Transverse colon (tissue), 4 donors: ENCODE results near the gene PHACTR2. TPM values are rescaled to one million over a fixed set of nuclear protein-coding genes. Genes with fewer than 3 reads are reported as not detected.
"Not testable (repeated sequence)": the region's sequence is repeated elsewhere in the genome, so short reads cannot be mapped to it uniquely, and the experiment has no call there.

Experiments
- DNase-seq: peaks from one replicate; pipeline ENCODE4 v3.0.0-alpha.2; 2019
- H3K27ac ChIP-seq, 4 donors: fragments of 200-600 bp; sonication (generic); 2 replicates each; pipeline ENCODE4 v1.5.1; 2016 to 2018; ENCODE audit warnings: inconsistent platforms in 4 of 4
- H3K27me3 ChIP-seq: fragments of 200-600 bp; sonication (generic); 2 replicates; pipeline ENCODE4 v1.5.1; 2017; ENCODE audit warnings: inconsistent platforms
- H3K36me3 ChIP-seq, 4 donors: fragments of 200-600 bp; sonication (generic); 2 replicates each; pipeline ENCODE4 v1.5.1; 2017 to 2019; ENCODE audit warnings: inconsistent platforms in 4 of 4
- H3K4me1 ChIP-seq, 4 donors: fragments of 200-600 bp; sonication (generic); 2 replicates each; pipeline ENCODE4 v1.5.1; 2017 to 2020; ENCODE audit warnings: inconsistent platforms in 4 of 4
- H3K4me3 ChIP-seq, 4 donors: fragments of 200-600 bp; sonication (generic); 1 replicate in 1 of 4; 2 replicates in 3 of 4; pipeline versions ENCODE4 v1.5.1 to v1.6.1; 2017 to 2019; ENCODE audit warnings: inconsistent platforms in 4 of 4
- H3K9me3 ChIP-seq, 2 donors: fragments of 200-600 bp; sonication (generic); 2 replicates each; pipeline ENCODE4 v1.5.1; 2017 to 2019; ENCODE audit warnings: inconsistent platforms in 2 of 2
- CTCF ChIP-seq, 5 experiments: fragments of 200-600 bp in 3 of 5; fragments of 450-650 bp in 2 of 5; sonication (generic) in 3 of 5; IDR thresholded peaks; 1 replicate in 2 of 5; 2 replicates in 3 of 5; pipeline ENCODE4 v1.5.1; 2016 to 2017; ENCODE audit warnings: antibody characterized with exemption in 5 of 5, inconsistent platforms in 3 of 5, mild to moderate bottlenecking in 2 of 5, moderate library complexity in 1 of 5
- EP300 ChIP-seq: sonication (generic); formaldehyde crosslinking; IDR thresholded peaks from one replicate; pipeline ENCODE4 v1.6.1; 2017; ENCODE audit warnings: antibody characterized with exemption, low read depth
- POLR2A ChIP-seq: fragments of 450-650 bp; IDR thresholded peaks from one replicate; pipeline ENCODE4 v1.6.1; 2016; ENCODE audit warnings: antibody characterized with exemption, mild to moderate bottlenecking, moderate library complexity
- POLR2AphosphoS5 ChIP-seq, 3 donors: sonication (generic); formaldehyde crosslinking; IDR thresholded peaks; one replicate each; pipeline ENCODE4 v1.6.1; 2016; ENCODE audit warnings: antibody characterized with exemption in 3 of 3
- WGBS, 2 donors: methylation state at CpG; one replicate each; pipeline ENCODE4 v1.1.5; 2018; ENCODE audit warnings: low coverage in 1 of 2; 5-methylcytosine and 5-hydroxymethylcytosine counted together
- in situ Hi-C, 4 donors: fragments of 200-750 bp; cut with MboI; loops; one replicate each; pipeline versions ENCODE4 v1.15.0 to v1.15.1; 2017; ENCODE audit warnings: low sequenced_read_pairs in 3 of 4, low pct_ligation_motif_present in 1 of 4, low pct_unique_long_range_greater_than_20kb in 1 of 4
- intact Hi-C: fragments of 100-400 bp; cut with DNase I; formaldehyde crosslinking; loops from one replicate; pipeline ENCODE4 v1.15.1; 2023; ENCODE audit warnings: low total_unique reads
- total RNA-seq, 4 donors: library from RNA; depleted of rRNA; stranded (reverse); fragments of >200 nt; gene quantifications; one replicate each; pipeline ENCODE4 v1.1.0, GENCODE V29; 2016

Gene PHACTR2
- total RNA-seq, 4 donors from 2014 or later = 38.6 to 56.8 (median 48.7) TPM

GRCh38 chr6:143856762-143857161 is 179.0 kb downstream of the PHACTR2 start:
- H3K4me1 ChIP-seq, H3K9me3 ChIP-seq, DNase-seq, in situ Hi-C loops, intact Hi-C loops, H3K27me3 ChIP-seq, H3K4me3 ChIP-seq, H3K27ac ChIP-seq: not testable (repeated sequence)
- H3K36me3 ChIP-seq = peaks cover 0 to 74% (median 22%) of the 10 kb centered on the region in 4 donors
- 99% methylated on average over 6 of the region's 6 CpGs; no CpG with 5 or more reads in 1 of the 2 donors for WGBS, 2 donors

- peaks cover 0 to 65% (median 18%) of the 10 kb centered on the region in 4 donors for H3K36me3 ChIP-seq
- no peak for TF ChIP-seq EP300
- no peak for DNase-seq
- WGBS, 2 donors = 96 to 100% methylated on average over 5 of the region's 5 CpGs
- no peak overlapping the region for H3K4me3 ChIP-seq
- in situ Hi-C loops (no loop called here), intact Hi-C loops (no loop called here)
- no peak overlapping the region for H3K27ac ChIP-seq
- peaks cover 0 to 2% of the 10 kb centered on the region in 2 donors for H3K9me3 ChIP-seq
- H3K27me3 ChIP-seq = no peaks in the 10 kb centered on the region
- H3K4me1 ChIP-seq = no peaks in the 10 kb centered on the region
These were observed 179.9 kb downstream of the PHACTR2 start for GRCh38 chr6:143857651-143858050.

- in situ Hi-C loops = no loop called here
- TF ChIP-seq CTCF (IDR thresholded peaks at IDR 0.05) (no peak), POLR2AphosphoS5 (IDR thresholded peaks at IDR 0.05) (no peak), POLR2A (no peak), EP300 (no peak)
These were observed 182.3 kb downstream of the PHACTR2 start for GRCh38 chr6:143859891-143860660.

DNA sequence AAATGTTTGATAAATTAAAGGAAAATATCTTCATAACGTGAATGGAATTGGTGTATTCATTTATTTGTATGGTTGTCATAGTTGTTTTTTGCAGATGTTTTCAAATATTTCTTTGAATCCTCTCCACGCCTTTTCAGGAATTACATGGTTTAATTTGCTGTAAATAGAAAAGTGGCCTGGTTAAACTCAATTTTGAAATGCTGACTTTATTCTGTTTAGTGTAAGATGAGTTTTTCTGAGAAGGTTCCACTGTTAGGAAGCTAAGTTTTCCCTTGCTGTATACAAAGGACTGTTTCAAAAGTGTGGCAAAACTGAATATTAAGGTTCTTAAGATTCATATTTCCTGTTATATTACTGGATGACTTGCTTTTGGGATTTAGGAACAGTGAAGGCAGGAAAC is 186.0 kb downstream of the PHACTR2 start:
- Histone ChIP-seq H3K4me3 (no peak overlapping the region), H3K9me3 (no peaks in the 10 kb centered on the region), H3K4me1 (no peaks in the 10 kb centered on the region), H3K27ac (no peak overlapping the region), H3K27me3 (no peaks in the 10 kb centered on the region), H3K36me3 (peaks cover 0 to 32% (median 6%) of the 10 kb centered on the region in 4 donors)
- 70 to 80% methylated on average over 2 of the region's 2 CpGs for WGBS, 2 donors
- DNase-seq = no peak
- intact Hi-C loops = loop anchor here (10.0 kb wide), 1 partner anchor 151 kb away; no protein-coding TSS in a partner anchor
- in situ Hi-C loops = no loop called here
- TF ChIP-seq POLR2A (no peak), POLR2AphosphoS5 (IDR thresholded peaks at IDR 0.05) (peak in 2 of 3 donors; percentile 9 to 50)

More at GRCh38 chr6:143859891-143860660, 182.3 kb downstream of the PHACTR2 start:
- intact Hi-C loops = loop anchor here (10.0 kb wide), 1 partner anchor 155 kb away; no protein-coding TSS in a partner anchor
- Histone ChIP-seq H3K27ac (no peak overlapping the region), H3K27me3 (no peaks in the 10 kb centered on the region), H3K4me3 (no peak overlapping the region), H3K4me1 (no peaks in the 10 kb centered on the region), H3K36me3 (peaks cover 0 to 61% (median 22%) of the 10 kb centered on the region in 4 donors), H3K9me3 (no peaks in the 10 kb centered on the region)
- no peak for DNase-seq
- 73 to 84% methylated on average over 3 of the region's 3 CpGs for WGBS, 2 donors

DNA sequence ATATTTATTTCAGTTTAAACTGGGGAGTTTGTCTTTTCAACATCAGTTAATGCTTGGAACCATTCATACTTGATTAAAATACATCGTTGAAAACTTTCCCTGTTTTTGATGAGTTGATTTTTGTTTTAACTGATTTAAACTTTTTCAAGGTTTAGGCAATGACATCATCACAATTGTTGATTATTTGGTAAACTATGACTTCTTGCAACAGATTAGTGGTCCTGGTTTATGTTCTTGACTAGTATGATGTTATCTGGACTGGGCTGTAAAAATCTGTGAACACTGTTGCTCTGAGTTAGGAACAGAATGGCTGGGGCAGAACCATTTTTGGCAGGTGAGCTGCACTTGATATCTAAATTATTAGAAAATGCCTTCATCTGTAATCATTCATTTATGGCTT is 186.5 kb downstream of the PHACTR2 start, which contains the start of gene ZC2HC1B:
TSS of gene ZC2HC1B (plus strand) at position 241 of the 400 bp plus-strand sequence. CDS start at position 307, 66 bp downstream.
- Histone ChIP-seq H3K36me3 (peaks cover 0 to 28% (median 4%) of the 10 kb centered on the region in 4 donors), H3K4me3 (no peak within 1 kb of the TSS), H3K9me3 (no peaks in the 10 kb centered on the region), H3K4me1 (no peaks in the 10 kb centered on the region), H3K27ac (no peak within 1 kb of the TSS), H3K27me3 (no peaks in the 10 kb centered on the region)
- 45 to 71% methylated on average over 1 of the region's 1 CpG for WGBS, 2 donors
- intact Hi-C loops (loop anchor here (10.0 kb wide), 1 partner anchor 151 kb away; no protein-coding TSS in a partner anchor), in situ Hi-C loops (no loop called here)
- DNase-seq = no peak
- TF ChIP-seq EP300 = no peak
- TF ChIP-seq POLR2A = no peak
- TF ChIP-seq POLR2AphosphoS5 (IDR thresholded peaks at IDR 0.05) = no peak
- TF ChIP-seq CTCF (IDR thresholded peaks at IDR 0.05) = no peak
